ENCODE measurements around the gene DPM2. TPM values are rescaled to one million over a fixed set of nuclear protein-coding genes. Genes with fewer than 3 reads are reported as not detected.
A peak's percentile ranks its signal among the peaks of the same experiment; 100 is the strongest.

The DPM2 gene
- total and polyA plus RNA-seq, 2 experiments from 2014 or later = 26.1 to 70.7 TPM

- DNase-seq (ENCODE audit: low read depth in 1 of 2, low spot score in 1 of 2) = no peak
- Histone ChIP-seq H3K4me1 (ENCODE audit: low read depth) (peaks cover 75% of the 10 kb centered on the region), H3K4me3 (no peak overlapping the region), H3K27me3 (no peaks in the 10 kb centered on the region), H3K27ac (peak overlapping the region; percentile 80), H3K9me3 (ENCODE audit: low read depth) (no peaks in the 10 kb centered on the region), H3K36me3 (no peaks in the 10 kb centered on the region)
- no peak for TF ChIP-seq CTCF (IDR thresholded peaks at IDR 0.05; ENCODE audit: low read depth, low read length)
Measured at GRCh38 chr9:127974001-127974768, 36.5 kb upstream of the DPM2 start.

- no peak for DNase-seq (ENCODE audit: low read depth in 1 of 2, low spot score in 1 of 2)
- H3K4me1 ChIP-seq (ENCODE audit: low read depth) = peaks cover 69% of the 10 kb centered on the region
- H3K9me3 ChIP-seq (ENCODE audit: low read depth) = no peaks in the 10 kb centered on the region
- no peak for TF ChIP-seq CTCF (IDR thresholded peaks at IDR 0.05; ENCODE audit: low read depth, low read length)
- H3K36me3 ChIP-seq = no peaks in the 10 kb centered on the region
- no peak overlapping the region for H3K4me3 ChIP-seq
- no peaks in the 10 kb centered on the region for H3K27me3 ChIP-seq
- H3K27ac ChIP-seq = peak overlapping the region; percentile 80
Measured at GRCh38 chr9:127973169-127974000, 35.7 kb upstream of the DPM2 start.

GRCh38 chr9:127972236-127972871, 34.7 kb upstream of the DPM2 start:
- peak overlapping the region; percentile 80 for H3K27ac ChIP-seq
- H3K4me3 ChIP-seq = no peak overlapping the region
- no peak for DNase-seq (ENCODE audit: low read depth in 1 of 2, low spot score in 1 of 2)
- TF ChIP-seq CTCF (IDR thresholded peaks at IDR 0.05; ENCODE audit: low read depth, low read length) = no peak
- no peaks in the 10 kb centered on the region for H3K9me3 ChIP-seq (ENCODE audit: low read depth)
- H3K4me1 ChIP-seq (ENCODE audit: low read depth) = peaks cover 61% of the 10 kb centered on the region
- no peaks in the 10 kb centered on the region for H3K36me3 ChIP-seq
- H3K27me3 ChIP-seq = no peaks in the 10 kb centered on the region

GRCh38 chr9:127971357-127972235, 33.9 kb upstream of the DPM2 start:
- Histone ChIP-seq H3K27ac (peak overlapping the region; percentile 37), H3K27me3 (no peaks in the 10 kb centered on the region), H3K36me3 (no peaks in the 10 kb centered on the region), H3K9me3 (ENCODE audit: low read depth) (no peaks in the 10 kb centered on the region), H3K4me1 (ENCODE audit: low read depth) (peaks cover 60% of the 10 kb centered on the region), H3K4me3 (no peak overlapping the region)
- no peak for DNase-seq (ENCODE audit: low read depth in 1 of 2, low spot score in 1 of 2)
- no peak for TF ChIP-seq CTCF (IDR thresholded peaks at IDR 0.05; ENCODE audit: low read depth, low read length)

Data from cardiac muscle cell (in vitro differentiated cells and primary cell).